Liver (tissue), 9 donors: ENCODE results near the gene SPTLC2. TPM values are rescaled to one million over a fixed set of nuclear protein-coding genes. Genes with fewer than 3 reads are reported as not detected.

Experiments
- DNase-seq: peaks from one replicate; pipeline ENCODE4 v3.0.0-alpha.2; 2017; ENCODE audit warnings: low spot score
- H3K27ac ChIP-seq, 2 donors: one replicate each; pipeline ENCODE4 v1.7.0; 2013; ENCODE audit warnings: inconsistent platforms in 2 of 2, low read length in 2 of 2, control low read depth in 1 of 2, low read depth in 1 of 2, mild to moderate bottlenecking in 1 of 2
- H3K27me3 ChIP-seq, 4 donors: one replicate each; pipeline versions ENCODE4 v1.6.1 to v1.7.0; 2013; ENCODE audit warnings: low read length in 3 of 4, inconsistent platforms in 1 of 4, mild to moderate bottlenecking in 1 of 4, moderate library complexity in 1 of 4; ENCODE audit not compliant: control insufficient read depth in 4 of 4, insufficient read depth in 4 of 4
- H3K36me3 ChIP-seq, 4 donors: one replicate each; pipeline versions ENCODE4 v1.6.1 to v1.7.0; 2013; ENCODE audit warnings: low read length in 3 of 4, mild to moderate bottlenecking in 3 of 4, low read depth in 1 of 4, moderate library complexity in 1 of 4; ENCODE audit not compliant: control insufficient read depth in 4 of 4, insufficient read depth in 3 of 4
- H3K4me1 ChIP-seq, 4 donors: one replicate each; pipeline versions ENCODE4 v1.6.1 to v1.7.0; 2013; ENCODE audit warnings: low read length in 3 of 4, mild to moderate bottlenecking in 3 of 4, moderate library complexity in 1 of 4; ENCODE audit not compliant: control insufficient read depth in 4 of 4, insufficient read depth in 4 of 4
- H3K4me3 ChIP-seq, 3 donors: one replicate each; pipeline versions ENCODE4 v1.6.1 to v1.7.0; 2013; ENCODE audit warnings: low read length in 3 of 3, control low read depth in 1 of 3, low read depth in 1 of 3, mild to moderate bottlenecking in 1 of 3
- H3K9ac ChIP-seq, 2 donors: one replicate each; pipeline ENCODE4 v1.7.0; 2013; ENCODE audit warnings: low read length in 2 of 2, mild to moderate bottlenecking in 2 of 2, moderate library complexity in 2 of 2, control low read depth in 1 of 2, low read depth in 1 of 2
- H3K9me3 ChIP-seq, 4 donors: one replicate each; pipeline versions ENCODE4 v1.6.1 to v1.7.0; 2013; ENCODE audit warnings: low read length in 3 of 4; ENCODE audit not compliant: control insufficient read depth in 4 of 4
- ATF3 ChIP-seq: IDR thresholded peaks from 2 replicates; pipeline ENCODE4 v1.6.1; 2016; ENCODE audit warnings: antibody characterized with exemption
- CTCF ChIP-seq: fragments of 150-350 bp; IDR thresholded peaks from 2 replicates; pipeline ENCODE4 v1.5.1; 2017; ENCODE audit warnings: improper control_type of control experiment, low read depth, low read length; ENCODE audit not compliant: missing input control
- EGR1 ChIP-seq, 2 donors: IDR thresholded peaks; 2 replicates each; pipeline ENCODE4 v1.6.1; 2016 to 2018; ENCODE audit warnings: antibody characterized with exemption in 2 of 2, low read depth in 2 of 2
- FOXA1 ChIP-seq: IDR thresholded peaks from 2 replicates; pipeline ENCODE4 v1.6.1; 2016; ENCODE audit warnings: antibody characterized with exemption
- FOXA2 ChIP-seq: IDR thresholded peaks from 2 replicates; pipeline ENCODE4 v1.6.1; 2016; ENCODE audit warnings: antibody characterized with exemption
- GABPA ChIP-seq, 2 donors: IDR thresholded peaks in 1 of 2; conservative IDR thresholded peaks in 1 of 2; 2 replicates each; pipeline ENCODE4 v1.6.1; 2016; ENCODE audit warnings: antibody characterized with exemption in 2 of 2, mild to moderate bottlenecking in 1 of 2, moderate library complexity in 1 of 2
- HNF4A ChIP-seq, 2 donors: conservative IDR thresholded peaks; 2 replicates each; pipeline ENCODE4 v1.6.1; 2016; ENCODE audit warnings: antibody characterized with exemption in 2 of 2, mild to moderate bottlenecking in 2 of 2
- HNF4G ChIP-seq: IDR thresholded peaks from 2 replicates; pipeline ENCODE4 v1.6.1; 2016; ENCODE audit warnings: antibody characterized with exemption
- JUND ChIP-seq, 2 donors: IDR thresholded peaks; 2 replicates each; pipeline ENCODE4 v1.6.1; 2016; ENCODE audit warnings: antibody characterized with exemption in 2 of 2
- MAX ChIP-seq: IDR thresholded peaks from 2 replicates; pipeline ENCODE4 v1.6.1; 2016; ENCODE audit warnings: antibody characterized with exemption
- NR2F2 ChIP-seq: IDR thresholded peaks from 2 replicates; pipeline ENCODE4 v1.6.1; 2016; ENCODE audit warnings: antibody characterized with exemption
- RAD21 ChIP-seq, 2 donors: IDR thresholded peaks; 2 replicates each; pipeline ENCODE4 v1.6.1; 2016; ENCODE audit warnings: antibody characterized with exemption in 2 of 2, mild to moderate bottlenecking in 2 of 2
- REST ChIP-seq: IDR thresholded peaks from 2 replicates; pipeline ENCODE4 v1.6.1; 2016; ENCODE audit warnings: antibody characterized with exemption, mild to moderate bottlenecking
- RXRA ChIP-seq, 2 donors: IDR thresholded peaks; 2 replicates each; pipeline ENCODE4 v1.6.1; 2017 to 2018; ENCODE audit warnings: antibody characterized with exemption in 2 of 2, mild to moderate bottlenecking in 1 of 2
- SP1 ChIP-seq: IDR thresholded peaks from 2 replicates; pipeline ENCODE4 v1.6.1; 2018; ENCODE audit warnings: antibody characterized with exemption, mild to moderate bottlenecking
- TAF1 ChIP-seq: conservative IDR thresholded peaks from 2 replicates; pipeline ENCODE4 v1.6.1; 2016; ENCODE audit warnings: antibody characterized with exemption, mild to moderate bottlenecking
- YY1 ChIP-seq: IDR thresholded peaks from 2 replicates; pipeline ENCODE4 v1.6.1; 2016; ENCODE audit warnings: antibody characterized with exemption, mild to moderate bottlenecking
- ZBTB33 ChIP-seq: IDR thresholded peaks from 2 replicates; pipeline ENCODE4 v1.6.1; 2016; ENCODE audit warnings: antibody characterized with exemption
- WGBS: extraction: QIAGEN DNeasy Blood & Tissue Kit; methylation state at CpG from one replicate; pipeline ENCODE4 v1.1.7; 2013; 5-methylcytosine and 5-hydroxymethylcytosine counted together
- polyA plus RNA-seq, 2 donors: library from polyadenylated mRNA; stranded (reverse) in 1 of 2; unstranded in 1 of 2; fragments of 200-250 nt in 1 of 2; fragments of >200 nt in 1 of 2; fragmentation: Nextera tagmentation in 1 of 2; extraction: Ambion mirVana in 1 of 2; gene quantifications; one replicate each; pipeline versions ENCODE4 v1.2.1 to v1.2.3, GENCODE V29; 2013 to 2015
- total RNA-seq, 2 donors: library from RNA; depleted of rRNA; stranded (reverse); fragments of >200 nt; gene quantifications; one replicate each; pipeline ENCODE4 v1.2.3, GENCODE V29; 2014
- donor health status: healthy.
- donor health status: healthy.
- donor health status: healthy.
- donor health status: healthy.
- donor health status: healthy.

The SPTLC2 gene
- total and polyA plus RNA-seq, 4 donors: 3.9 to 19.2 (median 9.9) TPM

- no peaks in the 10 kb centered on the region for H3K4me1 ChIP-seq
- H3K9me3 ChIP-seq: no peaks in the 10 kb centered on the region
- DNase-seq: no peak
- WGBS: 88% methylated on average over 14 of the region's 14 CpGs
- H3K9ac ChIP-seq: no peak overlapping the region
- H3K27me3 ChIP-seq: no peaks in the 10 kb centered on the region
- H3K27ac ChIP-seq: no peak overlapping the region
- H3K36me3 ChIP-seq: peaks cover 8 to 56% (median 48%) of the 10 kb centered on the region in 4 donors
- TF ChIP-seq RXRA (IDR thresholded peaks at IDR 0.05): no peak
- no peak for TF ChIP-seq RAD21 (IDR thresholded peaks at IDR 0.05)
- TF ChIP-seq EGR1 (IDR thresholded peaks at IDR 0.05; ENCODE audit: low read depth in 2 of 2): no peak
- TF ChIP-seq HNF4G: no peak
- no peak for TF ChIP-seq FOXA2
- no peak for TF ChIP-seq NR2F2
- TF ChIP-seq MAX: no peak
- TF ChIP-seq ATF3: no peak
- no peak for TF ChIP-seq SP1
- no peak for TF ChIP-seq TAF1
- TF ChIP-seq REST: no peak
- TF ChIP-seq ZBTB33: no peak
- TF ChIP-seq HNF4A (conservative IDR thresholded peaks at IDR 0.05): no peak
- TF ChIP-seq FOXA1: no peak
- TF ChIP-seq GABPA (IDR thresholded peaks at IDR 0.05 in 1 of 2, conservative IDR thresholded peaks at IDR 0.05 in 1 of 2): no peak
- no peak for TF ChIP-seq JUND (IDR thresholded peaks at IDR 0.05)
- TF ChIP-seq CTCF: no peak
- H3K4me3 ChIP-seq: no peak overlapping the region
Observed at GRCh38 chr14:77469067-77469505, 147.4 kb downstream of the SPTLC2 start.

GRCh38 chr14:77467801-77468200 lies 148.6 kb downstream of the SPTLC2 start:
- WGBS: 92% methylated on average over 5 of the region's 5 CpGs
- Histone ChIP-seq H3K9me3 (no peaks in the 10 kb centered on the region), H3K4me3 (no peak overlapping the region), H3K4me1 (no peaks in the 10 kb centered on the region), H3K9ac (no peak overlapping the region), H3K36me3 (peaks cover 9 to 68% (median 56%) of the 10 kb centered on the region in 4 donors), H3K27me3 (no peaks in the 10 kb centered on the region), H3K27ac (no peak overlapping the region)
- no peak for DNase-seq
- TF ChIP-seq FOXA2 (no peak), REST (no peak), HNF4A (conservative IDR thresholded peaks at IDR 0.05) (no peak), ATF3 (no peak), NR2F2 (no peak), JUND (IDR thresholded peaks at IDR 0.05) (no peak), YY1 (no peak), SP1 (no peak)
